GM11168 (cell line): Measurements from ENCODE around the gene COL21A1.

Source experiments
- in situ Hi-C: fragments of 300-500 bp; cut with MboI; formaldehyde crosslinking; loops from one replicate; pipeline ENCODE4 v1.12.0; 2022; ENCODE audit warnings: low sequenced_read_pairs; ENCODE audit not compliant: unreplicated experiment

Gene COL21A1

DNA sequence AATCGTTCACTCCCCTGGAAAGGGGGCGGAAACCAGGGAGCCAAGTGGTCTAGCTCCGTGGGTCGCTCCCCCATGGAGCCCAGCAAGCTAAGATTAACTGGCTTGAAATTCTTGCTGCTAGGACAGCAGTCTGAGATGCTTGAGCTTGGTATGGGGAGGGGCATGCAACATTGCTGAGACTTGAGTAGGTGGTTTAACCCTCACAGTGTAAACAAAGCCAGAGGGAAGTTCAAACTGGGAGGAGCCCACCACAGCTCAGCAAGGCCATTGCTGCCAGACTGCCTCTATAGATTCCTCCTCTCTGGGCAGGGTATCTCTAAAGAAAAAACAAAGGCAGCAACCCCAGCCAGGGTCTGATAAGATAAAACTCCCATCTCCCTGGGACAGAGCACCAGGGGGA, 43.2 kb downstream of the COL21A1 start:
- in situ Hi-C loops: no loop called here

GRCh38 chr6:56199956-56200355, 47.4 kb downstream of the COL21A1 start:
- in situ Hi-C loops: no loop called here

GRCh38 chr6:56193846-56194245, 53.5 kb downstream of the COL21A1 start:
- in situ Hi-C loops: no loop called here

DNA sequence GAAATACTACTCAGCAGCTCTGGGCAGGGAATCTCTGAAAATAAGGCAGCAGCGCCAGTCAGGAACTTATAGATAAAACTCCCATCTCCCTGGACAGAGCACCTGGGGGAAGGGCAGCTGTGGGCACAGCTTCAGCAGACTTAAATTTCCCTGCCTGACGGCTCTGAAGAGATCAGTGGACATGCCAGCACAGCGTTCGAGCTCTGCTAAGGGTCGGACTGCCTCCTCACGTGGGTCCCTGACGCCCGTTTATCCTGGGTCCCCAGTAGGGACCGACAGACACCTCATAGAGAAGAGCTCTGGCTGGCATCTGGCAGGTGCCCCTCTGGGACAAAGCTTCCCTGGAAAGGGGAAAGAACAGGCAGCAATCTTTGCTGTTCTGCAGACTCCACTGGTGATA, 59.0 kb downstream of the COL21A1 start:
- in situ Hi-C loops: no loop called here

GRCh38 chr6:56187686-56188085, 59.7 kb downstream of the COL21A1 start:
- in situ Hi-C loops: no loop called here

DNA sequence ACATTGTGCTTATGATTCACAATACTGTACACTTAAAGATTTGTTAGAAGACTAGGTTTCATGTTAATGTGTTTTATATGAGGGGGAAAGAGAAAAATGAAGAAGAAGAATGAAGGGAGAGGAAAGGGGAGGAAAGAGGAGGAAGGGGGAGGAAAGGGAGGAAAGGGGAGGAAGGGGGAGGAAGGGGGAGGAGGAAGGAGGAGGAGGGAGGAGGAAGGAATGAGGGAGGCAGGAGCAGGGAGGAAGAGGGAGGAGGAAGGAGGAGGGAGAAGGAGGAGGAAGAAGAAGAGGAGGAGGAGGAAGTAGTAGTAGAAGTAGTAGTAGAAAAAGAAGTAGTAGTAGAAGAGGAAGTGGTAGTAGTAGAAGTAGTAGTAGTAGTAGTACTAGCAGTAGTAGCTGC, 70.6 kb downstream of the COL21A1 start:
- in situ Hi-C loops: no loop called here

DNA sequence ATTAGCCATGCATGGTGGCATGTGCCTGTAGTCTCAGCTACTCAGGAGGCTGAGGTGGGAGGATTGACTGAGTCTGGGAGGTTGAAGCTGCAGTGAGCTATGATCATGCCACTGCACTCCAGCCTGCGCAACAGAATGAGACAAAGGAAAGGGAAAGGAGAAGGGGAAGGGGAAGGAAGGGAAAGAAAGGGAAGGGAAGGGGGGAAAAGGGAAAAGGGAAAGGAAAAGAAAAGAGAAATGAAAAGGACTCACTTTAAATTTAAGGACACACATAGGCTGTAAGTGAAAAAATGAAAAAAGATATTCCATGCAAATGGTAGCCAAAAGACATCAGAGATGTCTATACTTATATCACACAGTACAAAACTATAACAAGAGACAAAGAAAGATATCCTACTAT, 74.2 kb downstream of the COL21A1 start:
- in situ Hi-C loops: no loop called here

DNA sequence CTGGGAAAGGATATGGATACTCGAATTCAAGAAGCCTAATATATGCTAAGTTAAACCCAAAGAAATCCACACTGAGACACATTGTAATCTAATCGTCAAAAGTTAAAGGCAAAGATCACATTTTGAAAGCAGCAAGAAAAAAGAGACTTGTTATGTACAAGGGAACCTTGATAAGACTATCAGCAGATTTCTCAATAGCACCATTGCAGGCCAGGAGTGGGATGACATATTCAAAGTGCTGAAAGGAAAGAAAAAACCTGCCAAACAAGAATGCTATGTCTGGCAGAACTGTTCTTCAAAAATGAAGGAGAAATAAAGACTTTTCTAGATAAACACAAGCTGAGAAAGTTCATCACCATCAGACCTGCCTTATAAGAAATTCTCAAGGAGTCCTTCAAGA, 75.2 kb downstream of the COL21A1 start:
- in situ Hi-C loops: no loop called here

DNA sequence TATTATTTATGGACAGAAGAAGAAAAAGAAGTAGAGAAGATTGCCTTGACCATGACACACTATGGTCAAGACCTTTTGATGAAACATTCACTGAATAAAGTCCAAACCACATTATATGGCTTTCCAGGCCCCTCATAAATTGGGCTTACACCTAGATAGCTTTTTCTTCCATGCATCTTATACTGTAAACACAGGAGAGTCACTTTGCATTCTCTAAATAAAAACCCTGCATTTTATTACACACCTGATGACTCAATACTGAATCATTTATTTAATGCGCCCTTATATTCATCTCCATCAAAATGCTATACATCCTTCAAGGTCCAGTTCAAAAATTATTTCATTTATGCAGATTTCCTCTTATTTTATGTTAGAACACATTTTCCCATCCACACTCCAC, 78.0 kb downstream of the COL21A1 start:
- in situ Hi-C loops: no loop called here

DNA sequence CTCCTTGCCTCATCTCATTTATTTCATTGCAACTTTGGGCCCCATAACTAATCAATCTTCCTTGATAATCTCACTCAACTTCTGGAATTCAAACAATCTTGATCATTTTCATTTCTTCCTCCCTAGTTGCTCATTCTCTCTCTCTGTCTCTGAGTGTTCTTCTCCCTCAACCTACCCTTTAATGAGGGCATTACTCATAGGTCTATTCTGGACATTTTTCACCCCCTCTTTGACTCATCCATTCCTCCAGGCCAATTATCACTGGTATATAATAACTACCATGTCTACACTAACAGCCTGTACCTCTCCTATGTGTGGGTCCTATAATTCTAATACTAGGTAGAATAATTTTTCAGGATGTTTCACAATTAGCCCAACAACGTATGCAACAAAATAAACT, 78.8 kb downstream of the COL21A1 start:
- in situ Hi-C loops: no loop called here

GRCh38 chr6:56162081-56162480, 85.3 kb downstream of the COL21A1 start:
- in situ Hi-C loops: no loop called here

DNA sequence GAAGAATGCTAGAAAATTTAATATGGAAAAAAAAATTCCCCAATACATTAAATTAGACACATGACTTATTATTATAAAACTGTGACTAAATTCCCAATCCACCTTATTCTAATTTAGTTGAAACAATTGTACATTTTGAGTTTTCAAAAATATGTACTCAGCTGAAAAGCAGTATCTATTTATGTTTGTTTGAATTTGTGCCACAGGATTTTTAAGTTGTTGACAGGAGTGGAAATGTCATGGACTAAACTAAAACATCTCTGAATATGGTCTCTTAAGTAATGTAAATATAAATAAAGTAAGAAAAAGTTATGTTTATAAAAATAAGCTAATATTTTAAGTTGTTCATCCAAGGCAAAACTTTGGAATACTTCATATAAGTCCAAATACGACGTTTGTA, 86.9 kb downstream of the COL21A1 start:
- in situ Hi-C loops: no loop called here

GRCh38 chr6:56158571-56158970, 88.8 kb downstream of the COL21A1 start:
- in situ Hi-C loops: no loop called here

GRCh38 chr6:56156643-56157042, 90.7 kb downstream of the COL21A1 start:
- in situ Hi-C loops: no loop called here

DNA sequence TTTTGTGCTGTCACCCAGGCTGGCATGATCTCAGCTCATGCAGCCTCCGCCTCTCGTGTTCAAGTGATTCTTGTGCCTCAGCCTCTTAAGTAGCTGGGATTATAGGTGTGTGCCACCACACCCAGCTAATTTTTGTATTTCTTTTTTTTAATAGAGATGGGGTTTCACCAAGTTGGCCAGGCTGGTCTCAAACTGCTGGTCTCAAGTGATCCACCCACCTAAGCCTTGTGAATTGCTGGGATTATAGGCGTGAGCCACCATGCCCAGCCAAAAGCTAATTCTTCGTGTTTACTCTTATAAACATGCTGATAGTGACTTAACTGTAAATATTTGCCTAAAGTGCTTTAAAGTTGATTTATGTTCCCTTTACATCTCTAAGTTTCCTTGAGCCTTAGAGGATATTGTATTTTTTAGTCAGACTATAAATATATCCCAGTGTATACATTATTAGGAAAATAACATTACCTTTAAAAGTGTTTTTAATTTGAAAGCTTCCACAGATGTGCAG, 91.7 kb downstream of the COL21A1 start:
- in situ Hi-C loops: no loop called here

DNA sequence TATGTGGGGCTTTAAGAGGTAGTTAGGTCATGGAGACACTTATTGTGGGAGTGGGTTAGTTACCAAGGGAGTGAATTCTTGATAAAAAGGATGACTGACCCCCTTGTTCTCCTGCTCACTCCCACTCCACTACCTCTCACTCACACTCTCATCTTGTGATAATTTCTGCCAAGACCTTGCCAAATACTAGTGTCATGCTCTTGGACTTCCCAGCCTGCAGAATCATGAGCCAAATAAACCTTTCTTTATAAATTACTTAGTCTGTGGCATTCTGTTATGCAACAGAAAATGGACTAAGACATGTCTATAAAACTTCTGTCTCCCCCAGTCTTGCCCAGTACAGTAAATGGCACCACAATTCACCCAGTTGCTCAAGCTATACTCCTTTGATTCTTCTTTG, 93.3 kb downstream of the COL21A1 start:
- in situ Hi-C loops: no loop called here

DNA sequence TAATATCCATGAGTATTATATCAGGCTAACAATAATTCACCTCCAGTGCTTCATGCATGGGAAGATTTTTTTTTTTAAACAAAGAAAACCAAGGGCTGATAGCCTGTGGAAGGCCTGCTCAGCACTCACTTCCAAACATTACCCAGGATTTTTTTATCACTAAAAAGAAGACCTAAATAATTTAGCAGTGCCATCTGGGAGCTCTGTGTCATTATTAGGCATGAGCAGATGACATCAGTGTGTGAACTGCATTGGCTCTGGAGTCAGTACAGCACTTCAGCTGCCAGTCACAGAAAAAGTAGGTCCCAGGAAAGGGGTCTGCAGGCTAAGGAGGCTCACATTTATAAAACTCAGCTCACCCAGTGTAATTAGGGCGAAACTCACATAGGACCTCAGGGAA, 94.8 kb downstream of the COL21A1 start:
- in situ Hi-C loops: no loop called here

GRCh38 chr6:56151609-56152224, 95.7 kb downstream of the COL21A1 start:
- in situ Hi-C loops: no loop called here

DNA sequence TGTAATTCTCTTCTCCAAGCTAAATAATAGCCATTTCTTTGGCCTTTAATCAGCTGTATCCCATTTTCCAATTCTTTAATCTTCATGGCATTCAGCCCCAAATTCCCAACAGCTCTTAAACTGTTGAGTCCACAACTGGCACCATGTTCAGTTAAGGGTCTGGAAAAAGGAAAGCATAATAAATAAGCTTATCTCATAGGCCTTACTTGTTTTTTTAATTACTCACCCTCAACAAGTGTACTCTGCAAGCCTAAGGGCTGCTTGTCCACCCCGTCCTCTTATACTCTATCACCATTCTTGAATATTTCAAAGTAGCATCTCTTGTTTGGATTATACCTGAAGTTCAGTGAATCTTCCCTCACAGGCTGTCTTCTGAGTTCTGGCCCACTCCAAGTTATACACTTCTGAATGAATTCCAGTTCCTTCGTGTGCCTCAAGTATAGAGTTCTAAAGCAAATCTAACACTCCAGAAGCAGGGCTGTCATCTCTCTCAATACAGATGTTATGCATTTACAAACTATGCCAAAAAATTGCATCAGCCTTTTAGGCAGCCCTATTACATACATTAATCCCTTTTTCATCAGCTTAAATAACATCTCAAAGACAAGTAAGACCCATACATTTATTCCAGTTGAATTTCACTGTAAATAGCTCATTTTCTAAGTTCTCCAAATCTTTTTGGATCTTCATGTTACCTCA, 98.7 kb downstream of the COL21A1 start:
- in situ Hi-C loops: no loop called here

DNA sequence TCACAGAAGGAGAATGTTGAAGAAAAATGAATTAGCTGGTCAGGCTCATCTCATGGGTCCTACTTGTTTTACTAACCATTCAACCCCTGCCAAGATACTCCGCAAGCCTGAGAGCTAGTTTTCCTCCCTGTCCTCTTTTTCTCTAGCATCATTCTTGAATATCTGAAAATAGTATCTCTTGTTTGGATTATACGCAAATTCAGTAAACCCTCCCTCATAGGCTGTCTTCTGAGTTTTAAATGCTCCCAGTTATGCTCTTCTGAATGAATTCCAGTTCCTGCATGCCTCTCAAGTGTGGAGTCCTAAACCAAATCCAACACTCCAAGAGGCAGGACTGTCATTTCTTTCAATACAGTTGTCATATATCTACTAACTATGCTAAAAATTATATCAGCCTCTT, 99.6 kb downstream of the COL21A1 start:
- in situ Hi-C loops: no loop called here

DNA sequence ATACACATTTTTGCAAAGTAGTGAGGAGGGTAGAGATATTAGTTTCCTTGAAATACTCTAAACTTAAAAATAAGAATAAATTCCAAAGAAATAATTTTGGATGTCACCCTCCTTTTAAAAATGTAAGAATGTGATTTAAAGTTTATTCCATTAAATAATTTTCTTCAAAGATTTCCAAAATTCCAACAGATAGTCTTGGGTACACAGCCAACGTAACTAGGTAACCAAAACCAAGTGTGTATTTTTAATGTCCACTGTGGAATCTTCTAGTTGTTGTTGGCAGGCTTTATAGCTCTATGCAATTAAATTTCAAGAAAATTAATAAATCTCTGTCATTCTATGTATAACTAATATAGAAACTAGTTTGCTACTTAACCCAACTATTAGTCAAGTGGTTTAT, 101.3 kb downstream of the COL21A1 start:
- in situ Hi-C loops: no loop called here

GRCh38 chr6:56145616-56146015, 101.8 kb downstream of the COL21A1 start:
- in situ Hi-C loops: no loop called here
